CD4-positive, alpha-beta T cell treated with Interleukin-6 at 100 ng/mL for 8 hours (primary cell): ENCODE data around the gene CMTM7.

Experiments
- DNase-seq: peaks from one replicate; pipeline ENCODE4 v3.0.0-alpha.2; 2020; ENCODE audit warnings: mixed read lengths, low spot score

CMTM7 gene

GRCh38 chr3:32414522-32415202 is 23.0 kb downstream of the CMTM7 start:
- DNase-seq: peak; percentile 57

- DNase-seq: no peak
Measured at GRCh38 chr3:32419742-32420125, 28.1 kb downstream of the CMTM7 start.

GRCh38 chr3:32420126-32421038 is 28.7 kb downstream of the CMTM7 start:
- no peak for DNase-seq

GRCh38 chr3:32421185-32421584 is 29.5 kb downstream of the CMTM7 start:
- DNase-seq: no peak

GRCh38 chr3:32421991-32422859 is 30.6 kb downstream of the CMTM7 start:
- no peak for DNase-seq

GRCh38 chr3:32422943-32423342 is 31.3 kb downstream of the CMTM7 start:
- no peak for DNase-seq

GRCh38 chr3:32423534-32423933 is 31.9 kb downstream of the CMTM7 start:
- no peak for DNase-seq

- DNase-seq: peak; percentile 48
Measured at GRCh38 chr3:32423956-32424557, 32.4 kb downstream of the CMTM7 start.

- DNase-seq: no peak
Measured at GRCh38 chr3:32424581-32425250, 33.1 kb downstream of the CMTM7 start.

- DNase-seq: peak; percentile 58
Measured at GRCh38 chr3:32428092-32429068, 36.7 kb downstream of the CMTM7 start.

- DNase-seq: no peak
Measured at GRCh38 chr3:32430900-32431299, 39.2 kb downstream of the CMTM7 start.

GRCh38 chr3:32431481-32431880 is 39.8 kb downstream of the CMTM7 start:
- no peak for DNase-seq

GRCh38 chr3:32432045-32432710 is 40.5 kb downstream of the CMTM7 start:
- DNase-seq: no peak

- DNase-seq: peak; percentile 62
Measured at GRCh38 chr3:32432711-32433530, 41.3 kb downstream of the CMTM7 start.

GRCh38 chr3:32434206-32434605 is 42.6 kb downstream of the CMTM7 start:
- no peak for DNase-seq

- no peak for DNase-seq
Measured at GRCh38 chr3:32435911-32436815, 44.5 kb downstream of the CMTM7 start.

- no peak for DNase-seq
Measured at GRCh38 chr3:32436816-32437189, 45.1 kb downstream of the CMTM7 start.

GRCh38 chr3:32437896-32438295 is 46.2 kb downstream of the CMTM7 start:
- DNase-seq: no peak
